Skin epidermis (tissue), 12 donors: ENCODE data around the gene CX3CR1.
"Not testable (repeated sequence)": the region's sequence is repeated elsewhere in the genome, so short reads cannot be mapped to it uniquely, and the experiment has no call there.

ENCODE experiments used
- H3K27ac ChIP-seq, 21 experiments: fragments of 200-600 bp; sonication (generic) in 11 of 21; one replicate each; pipeline ENCODE4 v1.5.0; 2020; ENCODE audit warnings: mild to moderate bottlenecking in 3 of 21, inconsistent platforms in 2 of 21, moderate library complexity in 2 of 21
- H3K4me3 ChIP-seq, 7 experiments: fragments of 200-600 bp; sonication (generic) in 2 of 7; one replicate each; pipeline ENCODE4 v1.5.0; 2020; ENCODE audit warnings: inconsistent platforms in 2 of 7, mild to moderate bottlenecking in 2 of 7, moderate library complexity in 1 of 7

The CX3CR1 gene, protein sequence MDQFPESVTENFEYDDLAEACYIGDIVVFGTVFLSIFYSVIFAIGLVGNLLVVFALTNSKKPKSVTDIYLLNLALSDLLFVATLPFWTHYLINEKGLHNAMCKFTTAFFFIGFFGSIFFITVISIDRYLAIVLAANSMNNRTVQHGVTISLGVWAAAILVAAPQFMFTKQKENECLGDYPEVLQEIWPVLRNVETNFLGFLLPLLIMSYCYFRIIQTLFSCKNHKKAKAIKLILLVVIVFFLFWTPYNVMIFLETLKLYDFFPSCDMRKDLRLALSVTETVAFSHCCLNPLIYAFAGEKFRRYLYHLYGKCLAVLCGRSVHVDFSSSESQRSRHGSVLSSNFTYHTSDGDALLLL

DNA sequence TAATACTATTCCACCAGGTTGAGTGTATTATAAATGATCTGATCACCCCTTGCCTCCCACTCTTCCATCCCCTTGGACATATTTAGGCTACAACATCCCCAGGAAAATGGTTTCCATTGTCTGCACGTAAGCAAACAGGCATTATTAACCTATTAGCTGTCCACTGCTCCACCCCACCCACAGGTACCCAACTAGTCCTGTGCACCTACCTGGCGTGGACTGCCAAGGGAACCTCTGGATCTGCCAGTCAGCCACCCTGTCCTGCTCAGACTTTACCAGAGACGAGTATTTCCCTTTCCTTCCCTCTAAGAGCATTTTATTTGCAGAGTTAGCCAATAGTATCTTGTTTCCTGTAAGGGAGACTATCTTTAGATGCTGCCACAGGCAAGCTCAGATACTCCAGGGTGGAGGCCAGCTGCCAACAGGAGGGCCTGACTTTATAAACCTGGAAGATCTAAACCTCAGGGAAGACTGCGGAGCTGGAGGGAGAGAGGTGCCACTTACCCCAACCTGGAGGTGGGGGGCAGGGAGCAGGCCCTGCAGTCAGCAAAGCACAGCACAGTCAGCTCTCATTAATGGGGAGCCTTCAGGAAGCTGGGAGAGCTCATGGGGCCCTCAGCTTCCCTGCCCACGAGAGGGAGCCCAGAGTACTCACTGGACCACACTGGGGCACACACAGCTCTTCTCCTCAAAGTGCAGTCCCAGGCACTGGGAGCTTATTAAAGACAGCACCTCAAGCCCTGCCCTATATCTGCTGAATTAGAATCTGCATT lies at the start of gene CX3CR1:
Gene CX3CR1, minus strand, starts transcription at position 292 of the 773 bp plus-strand sequence. CDS start 13,527 bp downstream, outside the sequence.
- Histone ChIP-seq H3K4me3 (peak within 1 kb of the TSS in 2 of 7 experiments; percentile 15 to 18), H3K27ac (peak within 1 kb of the TSS in 3 of 21 experiments; percentile 7 to 44 (median 39))

DNA sequence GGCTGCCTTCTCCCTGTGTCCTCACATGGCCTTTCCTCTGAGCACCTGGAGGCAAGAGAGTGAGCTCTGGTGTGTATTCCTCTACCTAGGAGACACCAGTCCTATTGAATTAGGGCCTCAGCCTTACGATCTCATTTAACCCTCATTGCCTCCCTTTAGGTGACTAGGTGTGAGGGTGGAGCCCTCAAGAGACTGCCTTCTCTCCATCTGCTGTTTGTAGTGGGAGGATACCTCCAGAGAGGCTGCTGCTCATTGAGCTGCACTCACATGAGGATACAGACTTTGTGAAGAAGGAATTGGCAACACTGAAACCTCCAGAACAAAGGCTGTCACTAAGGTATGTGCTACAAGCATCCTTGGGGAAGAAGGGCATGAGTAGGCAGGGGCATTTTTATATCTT lies 49.7 kb upstream of the CX3CR1 start, which contains the start of gene CCR8:
Gene CCR8, plus strand, starts transcription at position 217 of the 400 bp plus-strand sequence. CDS start 2,623 bp downstream, outside the sequence.
- Histone ChIP-seq H3K27ac (peak within 1 kb of the TSS in 6 of 21 experiments; percentile 2 to 56 (median 41)), H3K4me3 (peak within 1 kb of the TSS in 1 of 7 experiments; percentile 5)

DNA sequence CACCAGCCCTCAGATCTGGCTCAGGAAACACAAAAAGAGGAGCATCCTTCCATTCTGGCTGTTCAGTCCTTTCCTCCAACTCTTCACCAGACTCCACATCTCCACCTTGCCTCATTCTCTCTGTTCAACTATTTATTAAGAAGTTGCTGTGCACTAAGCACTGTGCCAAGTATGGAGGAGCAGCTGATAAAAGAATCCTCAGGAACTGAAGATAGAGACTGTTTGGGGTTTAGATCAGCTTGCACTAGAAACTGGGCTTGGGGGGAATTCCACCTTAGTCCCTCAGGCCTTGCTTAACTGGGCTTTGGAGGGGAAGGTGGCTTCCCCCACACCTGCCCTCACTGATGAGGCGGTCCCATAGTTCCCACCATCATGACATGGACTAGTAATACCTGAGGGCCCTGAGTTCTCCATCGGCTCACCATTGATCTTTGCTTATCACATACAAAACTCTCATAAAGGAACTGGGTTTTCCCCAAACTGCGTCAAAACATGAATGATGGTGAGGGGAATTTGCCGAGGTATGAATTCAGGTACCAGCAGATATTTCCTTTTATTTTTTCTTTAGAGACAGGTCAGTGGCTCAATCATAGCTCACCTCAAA lies 48.0 kb upstream of the CX3CR1 start:
- peak overlapping the region in 7 of 21 experiments; percentile 4 to 71 (median 41) for H3K27ac ChIP-seq
- no peak overlapping the region for H3K4me3 ChIP-seq

DNA sequence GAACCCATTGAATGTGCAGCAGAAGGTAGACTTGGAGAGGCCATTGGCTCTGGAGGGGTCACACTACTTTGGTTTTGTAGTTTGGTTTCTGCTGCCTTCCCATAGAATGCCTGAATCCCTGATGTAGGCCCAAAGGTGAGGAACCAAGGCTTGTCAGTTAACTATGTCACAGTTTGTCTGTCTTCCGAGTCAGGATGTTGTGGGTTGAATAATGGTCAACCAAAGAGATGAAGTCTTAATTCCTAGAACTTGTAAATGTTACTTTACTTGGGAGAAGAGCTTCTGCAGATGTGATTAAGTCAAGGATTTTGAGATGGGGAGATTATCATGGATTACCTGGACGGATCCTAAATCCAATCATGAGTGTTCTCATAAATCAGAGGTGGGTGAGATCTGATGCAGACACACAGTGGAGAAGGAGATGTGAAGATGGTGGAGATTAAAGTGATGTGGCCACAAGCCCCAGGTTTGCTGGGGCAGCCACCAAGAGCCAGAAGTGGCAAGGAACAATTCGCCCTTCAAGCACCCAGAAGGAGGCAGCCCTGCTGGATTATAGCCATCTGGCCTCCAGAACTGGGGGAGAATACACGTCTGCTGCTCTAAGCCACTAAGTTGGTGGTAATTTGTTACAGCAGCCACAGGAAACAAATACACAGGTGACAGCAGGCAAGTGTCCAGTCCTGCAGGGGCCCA lies 47.4 kb upstream of the CX3CR1 start:
- Histone ChIP-seq H3K27ac (peak overlapping the region in 7 of 21 experiments; percentile 4 to 71 (median 44)), H3K4me3 (no peak overlapping the region)

DNA sequence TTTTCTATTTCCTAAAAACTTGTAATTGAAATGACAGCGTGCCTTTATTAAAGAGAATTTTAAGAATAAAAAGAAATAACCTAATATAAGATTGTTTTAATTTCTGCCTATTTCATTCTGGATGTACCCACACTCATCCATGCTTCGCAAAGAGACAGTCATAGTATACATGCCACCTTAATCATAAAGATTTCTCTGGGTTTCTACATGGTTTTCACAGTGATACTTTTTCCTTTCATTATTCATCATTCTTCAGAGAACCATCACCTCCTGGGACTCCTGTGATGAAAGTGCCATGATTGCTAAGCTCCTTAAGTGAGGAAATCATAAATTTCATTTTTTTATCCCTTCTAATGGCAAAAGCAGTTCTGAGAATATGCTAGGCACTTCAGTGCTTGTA lies 45.4 kb upstream of the CX3CR1 start:
- Histone ChIP-seq H3K4me3 (no peak overlapping the region), H3K27ac (peak overlapping the region in 2 of 21 experiments; percentile 4 to 35)

DNA sequence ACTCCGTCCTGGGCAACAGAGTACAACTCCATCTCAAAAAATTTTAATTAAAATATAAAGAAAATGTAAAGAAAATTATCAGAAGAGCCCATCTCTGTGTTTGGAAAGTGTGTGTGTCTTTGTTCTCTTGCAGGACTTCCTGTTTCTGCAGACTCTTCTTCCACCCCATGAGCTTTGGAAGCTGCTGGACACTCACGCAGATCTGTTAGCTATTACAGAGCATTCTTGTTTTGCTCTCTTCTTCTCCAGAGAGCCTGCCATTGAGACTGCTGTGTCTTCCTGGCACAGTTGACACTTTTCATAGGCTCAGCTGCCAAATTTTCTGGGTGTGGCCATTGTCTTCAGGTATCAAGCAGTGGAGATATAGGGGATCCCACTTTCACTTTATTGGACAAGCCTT lies 43.7 kb upstream of the CX3CR1 start:
- Histone ChIP-seq H3K27ac (peak overlapping the region in 1 of 21 experiments; percentile 43), H3K4me3 (no peak overlapping the region)

DNA sequence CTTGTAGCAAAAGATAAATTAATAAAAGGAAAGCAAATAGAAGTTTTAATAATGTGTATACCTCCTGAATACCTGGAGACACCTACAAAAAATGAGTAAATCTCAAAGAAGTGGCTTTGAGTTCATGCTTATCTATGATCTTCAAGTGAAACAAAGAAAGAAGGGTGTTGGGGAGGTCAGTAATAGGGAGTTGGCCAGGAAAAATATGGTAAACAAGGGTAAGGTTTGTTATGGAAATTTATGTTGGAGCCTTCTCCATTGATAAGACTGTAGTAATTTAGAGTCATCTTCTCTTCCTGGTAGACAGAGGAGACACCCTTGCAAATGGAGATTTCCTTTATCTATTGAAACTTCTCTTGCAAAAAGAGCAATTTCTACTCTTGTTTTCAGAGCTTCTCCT lies 43.1 kb upstream of the CX3CR1 start:
- no peak overlapping the region for H3K4me3 ChIP-seq

DNA sequence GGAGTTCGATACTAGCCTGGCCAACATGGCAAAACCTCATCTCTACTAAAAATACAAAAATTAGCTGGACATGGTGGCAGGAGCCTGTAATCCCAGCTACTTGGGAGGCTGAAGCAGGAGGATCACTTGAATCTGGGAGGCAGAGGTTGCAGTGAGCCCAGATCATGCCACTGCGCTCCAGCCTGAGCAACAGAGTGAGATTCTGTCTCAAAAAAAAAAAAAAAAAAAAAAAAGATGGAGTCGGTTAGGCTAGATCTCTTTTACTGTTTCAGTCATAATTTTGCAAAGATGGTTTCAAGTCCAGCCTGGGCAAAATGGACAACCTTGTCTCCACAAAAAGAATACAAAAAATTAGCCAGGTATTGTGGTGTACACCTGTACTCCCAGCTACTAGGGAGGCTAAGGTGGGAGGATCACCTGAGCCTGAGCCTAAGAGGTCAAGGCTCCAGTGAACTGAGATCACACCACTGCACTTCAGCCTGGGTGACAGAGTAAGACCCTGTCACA lies 42.4 kb upstream of the CX3CR1 start:
- H3K27ac ChIP-seq, H3K4me3 ChIP-seq: not testable (repeated sequence)

More for the DNA sequence above, 43.1 kb upstream of the CX3CR1 start:
- H3K27ac ChIP-seq = peak overlapping the region in 1 of 21 experiments; percentile 43

DNA sequence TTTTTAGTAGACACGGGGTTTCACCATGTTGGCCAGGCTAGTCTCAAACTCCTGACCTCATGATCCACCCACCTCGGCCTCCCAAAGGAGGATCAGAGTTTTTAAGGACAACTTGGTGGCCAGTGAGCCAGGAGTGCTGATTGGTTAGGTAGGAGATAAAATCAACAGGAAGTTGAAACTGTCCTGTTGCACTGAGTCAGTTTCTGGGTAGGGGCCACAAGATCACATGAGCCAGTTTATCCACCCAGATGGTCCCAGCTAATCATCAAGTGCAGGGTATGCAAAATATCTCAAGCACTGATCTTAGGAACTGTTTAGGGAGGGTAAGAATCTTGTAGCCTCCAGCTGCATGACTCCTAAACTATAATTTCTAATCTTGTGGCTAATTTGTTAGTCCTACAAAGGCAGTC lies 41.7 kb upstream of the CX3CR1 start:
- not testable (repeated sequence) for H3K27ac ChIP-seq, H3K4me3 ChIP-seq

DNA sequence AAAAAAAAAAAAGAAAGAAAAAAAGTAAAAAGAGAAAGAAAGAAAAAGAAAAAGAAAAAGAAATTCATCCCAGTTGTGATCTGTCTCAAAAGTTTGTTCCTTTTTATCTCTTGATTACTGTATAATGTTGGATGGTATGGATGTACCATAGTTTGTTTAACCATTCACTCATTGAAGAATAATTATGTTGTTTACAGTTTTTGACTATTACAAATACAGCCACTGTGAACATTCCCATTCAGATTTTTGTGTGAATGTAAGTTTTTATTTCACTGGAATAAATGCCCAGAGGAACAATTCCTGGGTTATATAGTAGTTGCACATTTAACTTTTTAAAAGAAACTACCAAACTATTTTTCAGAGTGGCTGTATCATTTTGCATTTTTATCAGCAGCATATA lies 39.4 kb upstream of the CX3CR1 start:
- no peak overlapping the region for H3K4me3 ChIP-seq

DNA sequence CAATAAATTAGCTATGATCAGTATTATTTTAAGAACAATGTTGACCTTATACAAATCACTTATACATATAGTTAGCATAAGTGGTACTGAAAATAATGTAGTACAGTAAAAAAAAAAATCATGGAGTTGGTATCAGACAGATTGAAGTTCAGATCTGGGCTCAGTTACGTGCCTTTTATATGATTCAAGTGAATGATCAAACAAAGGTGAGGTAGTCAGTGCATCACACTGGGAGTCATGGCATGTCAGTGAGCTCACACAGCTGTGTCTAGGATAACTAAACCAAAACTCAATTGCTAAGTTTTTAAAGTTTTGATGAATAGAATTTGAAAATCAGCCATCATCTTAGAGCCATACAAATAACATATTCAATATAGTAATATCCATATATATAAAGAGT lies 38.5 kb upstream of the CX3CR1 start:
- Histone ChIP-seq H3K27ac (no peak overlapping the region), H3K4me3 (no peak overlapping the region)

More for the DNA sequence above, 39.4 kb upstream of the CX3CR1 start:
- no peak overlapping the region for H3K27ac ChIP-seq

DNA sequence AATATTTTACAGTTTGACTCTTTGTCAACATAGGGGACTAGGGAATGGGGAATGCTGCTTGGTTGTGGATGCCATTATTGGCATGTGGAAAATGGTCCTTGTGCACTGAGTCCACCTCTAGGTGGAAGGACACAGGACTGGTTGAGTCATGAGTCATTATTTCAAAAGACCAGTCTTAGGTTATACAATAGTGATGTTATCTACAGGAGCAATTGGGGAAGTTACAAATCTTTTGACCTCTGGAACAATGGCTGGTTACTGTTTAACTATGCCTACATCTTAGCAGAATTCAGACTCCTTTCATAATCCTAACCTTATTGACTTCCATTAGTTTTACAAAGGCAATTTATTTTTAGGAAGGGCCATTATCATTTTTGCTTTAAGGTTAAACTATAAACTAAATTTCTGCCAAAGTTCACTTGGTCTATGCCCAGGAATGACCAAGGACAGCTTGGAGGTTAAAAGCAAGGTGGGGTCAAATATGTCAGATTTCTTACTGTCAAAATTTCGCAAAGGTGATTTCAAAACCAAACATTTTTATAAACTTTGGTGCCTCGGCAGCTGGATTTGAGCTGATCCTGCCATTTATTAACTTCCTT lies 37.8 kb upstream of the CX3CR1 start:
- H3K4me3 ChIP-seq = no peak overlapping the region
- no peak overlapping the region for H3K27ac ChIP-seq

DNA sequence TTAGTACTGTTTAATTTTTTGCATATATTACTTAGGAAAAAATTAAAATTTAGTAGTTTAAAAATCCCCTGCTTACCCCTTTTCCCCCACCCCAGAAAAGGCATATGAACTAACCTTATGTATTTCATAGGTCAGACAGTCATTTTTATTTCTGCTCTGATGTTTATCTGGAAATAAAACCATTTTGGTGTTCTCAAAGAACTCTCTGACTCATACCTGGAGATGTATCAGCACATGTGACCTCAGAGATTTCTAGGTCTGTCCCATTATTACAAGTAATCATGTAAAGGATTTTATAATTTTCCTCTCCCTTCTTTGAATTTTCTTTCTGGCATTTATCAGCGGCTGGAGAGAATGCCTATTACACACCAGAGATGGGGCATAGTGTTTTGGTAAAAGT lies 35.6 kb upstream of the CX3CR1 start:
- no peak overlapping the region for H3K4me3 ChIP-seq
- H3K27ac ChIP-seq = no peak overlapping the region

DNA sequence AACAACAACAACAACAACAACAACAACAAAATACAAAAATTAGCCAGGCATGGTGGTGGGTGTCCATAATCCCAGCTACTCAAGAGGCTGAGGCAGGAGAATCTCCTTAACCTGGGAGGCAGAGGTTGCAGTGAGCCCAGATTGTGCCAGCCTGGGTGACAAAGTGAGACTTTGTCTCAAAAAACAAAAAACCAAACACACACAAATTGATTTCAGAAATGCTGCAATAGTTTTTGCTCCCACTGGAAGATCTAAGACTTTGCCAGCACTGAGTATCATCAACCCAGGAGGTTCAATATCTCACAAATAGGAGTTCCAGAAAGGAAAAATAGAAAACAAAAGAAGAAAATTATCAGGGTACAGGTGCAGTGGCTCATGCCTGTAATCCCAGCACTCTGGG lies 33.5 kb upstream of the CX3CR1 start:
- no peak overlapping the region for H3K4me3 ChIP-seq
- H3K27ac ChIP-seq = no peak overlapping the region

DNA sequence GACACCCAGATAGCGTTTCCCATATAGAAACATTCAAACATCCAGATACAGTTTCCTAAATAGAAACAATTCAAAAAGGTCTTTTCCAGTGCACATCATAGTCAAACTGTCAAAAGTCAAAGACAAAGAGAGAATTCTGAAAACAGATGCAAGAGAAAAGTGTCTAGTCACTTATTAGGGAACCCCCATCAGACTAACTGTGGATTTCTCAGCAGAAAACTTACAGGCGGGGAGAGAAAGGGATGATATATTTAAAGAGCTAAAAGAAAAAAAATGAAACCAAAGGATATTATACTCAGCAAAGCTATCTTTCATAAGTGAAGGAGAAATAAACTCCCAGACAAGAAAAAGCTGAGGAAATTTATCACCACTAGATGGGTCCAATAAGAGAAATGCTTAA lies 22.3 kb upstream of the CX3CR1 start:
- Histone ChIP-seq H3K27ac (no peak overlapping the region), H3K4me3 (no peak overlapping the region)

DNA sequence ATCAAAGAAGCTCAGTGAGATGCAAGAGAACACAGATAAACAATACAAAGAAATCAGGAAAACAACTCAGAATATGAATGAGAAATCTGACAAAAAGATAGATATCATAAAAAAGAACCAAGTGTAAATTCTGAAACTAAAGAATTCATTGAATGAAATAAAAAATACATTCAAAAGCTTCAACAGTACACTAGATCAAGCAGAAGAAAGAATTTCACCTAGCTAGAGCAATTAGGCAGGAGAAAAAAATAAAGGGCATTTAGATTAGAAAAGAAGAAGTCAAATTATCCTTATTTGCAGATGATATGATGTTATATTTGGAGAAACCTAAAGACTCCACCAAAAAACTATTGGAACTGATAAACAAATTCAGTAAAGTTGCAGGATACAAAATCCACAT lies 19.4 kb upstream of the CX3CR1 start:
- Histone ChIP-seq H3K27ac (no peak overlapping the region), H3K4me3 (no peak overlapping the region)

DNA sequence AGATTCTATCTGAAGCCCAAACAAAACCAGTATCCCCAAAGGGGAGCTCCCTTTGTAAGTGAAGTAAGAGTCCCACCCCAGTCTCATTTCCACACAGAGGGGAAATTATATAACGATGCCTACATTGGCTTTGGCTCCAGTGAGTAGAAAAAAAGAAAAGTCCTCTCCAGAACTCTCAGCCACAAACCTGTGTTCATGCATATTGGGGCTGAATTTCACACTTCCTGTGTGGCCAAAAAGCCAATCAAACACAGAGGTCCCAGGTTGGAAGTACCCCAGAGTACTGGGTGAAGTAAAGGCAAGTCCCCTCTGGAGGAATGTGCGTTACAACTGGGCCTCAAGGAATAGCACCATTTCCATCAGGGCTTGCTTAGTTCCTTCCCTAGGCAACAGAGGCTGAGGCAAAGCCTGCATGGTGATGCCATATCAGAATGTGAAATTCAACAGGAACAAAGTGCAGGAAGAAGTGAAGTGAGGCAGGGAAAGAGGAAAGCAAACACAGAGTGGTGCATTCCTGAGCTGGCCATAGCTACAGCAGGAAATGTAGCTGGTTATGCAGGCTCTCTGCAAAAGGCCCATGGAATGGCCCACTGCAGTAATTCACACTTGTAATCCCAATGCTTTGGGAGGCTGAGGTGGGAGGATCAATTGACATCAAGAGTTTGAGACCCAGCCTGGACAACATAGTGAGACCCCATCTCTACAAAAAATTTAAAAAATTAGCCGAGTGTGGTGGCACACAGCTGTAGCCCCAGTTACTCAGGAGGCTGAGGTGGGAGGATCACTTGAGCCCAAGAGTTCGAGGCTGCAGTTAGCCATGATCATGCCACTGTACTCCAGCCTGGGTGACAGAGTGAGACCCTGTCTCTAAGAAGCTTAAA lies 16.6 kb upstream of the CX3CR1 start:
- Histone ChIP-seq H3K27ac (peak overlapping the region in 1 of 21 experiments; percentile 6), H3K4me3 (no peak overlapping the region)

DNA sequence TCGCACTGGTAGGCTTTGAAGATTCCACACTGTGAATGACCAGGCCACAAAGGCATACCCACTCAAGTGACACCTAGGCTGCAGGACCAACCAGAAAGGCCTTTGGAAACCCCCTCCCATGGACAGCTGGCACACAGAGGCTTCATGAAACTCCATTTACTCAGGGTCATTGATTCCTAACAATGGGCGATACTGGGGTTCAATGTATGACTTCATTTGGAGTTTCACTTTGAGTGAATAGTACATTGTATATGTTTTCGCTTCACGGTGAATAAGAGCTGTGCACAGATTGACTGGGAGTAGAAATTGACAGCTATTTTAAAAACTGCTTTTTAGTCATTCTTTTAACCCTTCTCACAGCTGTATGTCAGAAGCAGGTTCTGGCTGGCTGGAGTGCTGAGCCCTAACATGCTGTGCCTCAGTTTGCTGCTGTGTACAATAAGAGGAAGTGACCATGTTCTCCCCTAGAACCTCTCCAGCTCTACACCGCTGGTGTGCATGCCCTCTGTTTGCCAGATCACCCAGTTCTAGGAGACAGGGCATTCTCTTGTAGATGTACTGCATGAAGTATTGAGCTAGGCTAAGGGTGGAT lies 15.4 kb upstream of the CX3CR1 start:
- Histone ChIP-seq H3K27ac (peak overlapping the region in 3 of 21 experiments; percentile 9 to 60 (median 56)), H3K4me3 (no peak overlapping the region)
